Measurements from ENCODE around the gene ADAT3.
"Not testable (repeated sequence)": the region's sequence is repeated elsewhere in the genome, so short reads cannot be mapped to it uniquely, and the experiment has no call there.

ADAT3 gene

GRCh38 chr19:1873524-1874473 lies 31.4 kb upstream of the ADAT3 start:
- DNase-seq (ENCODE audit: insufficient read length, low spot score) (no peak), FAIRE-seq (no peak)
- no peak for TF ChIP-seq POLR2A (IDR thresholded peaks at IDR 0.05; ENCODE audit: low read depth, low read length)

- no peak for FAIRE-seq
Measured at GRCh38 chr19:1874554-1875185, 30.5 kb upstream of the ADAT3 start.

GRCh38 chr19:1875265-1875645 lies 29.9 kb upstream of the ADAT3 start:
- FAIRE-seq; DNase-seq (ENCODE audit: insufficient read length, low spot score): not testable (repeated sequence)

More at GRCh38 chr19:1874554-1875185, 30.5 kb upstream of the ADAT3 start:
- no peak for TF ChIP-seq POLR2A (IDR thresholded peaks at IDR 0.05; ENCODE audit: low read depth, low read length)
- no peak for DNase-seq (ENCODE audit: insufficient read length, low spot score)

GRCh38 chr19:1875646-1876495 lies 29.3 kb upstream of the ADAT3 start:
- DNase-seq (ENCODE audit: insufficient read length, low spot score) (peak; percentile 89), FAIRE-seq (peak; percentile 66)
- TF ChIP-seq POLR2A (IDR thresholded peaks at IDR 0.05; ENCODE audit: low read depth, low read length), result peak; percentile 92

GRCh38 chr19:1876496-1877279 lies 28.5 kb upstream of the ADAT3 start:
- DNase-seq (ENCODE audit: insufficient read length, low spot score); FAIRE-seq: not testable (repeated sequence)

GRCh38 chr19:1877280-1877660 lies 27.9 kb upstream of the ADAT3 start:
- FAIRE-seq; DNase-seq (ENCODE audit: insufficient read length, low spot score): not testable (repeated sequence)

- not testable (repeated sequence) for DNase-seq (ENCODE audit: insufficient read length, low spot score); FAIRE-seq
Measured at GRCh38 chr19:1878583-1878982, 26.6 kb upstream of the ADAT3 start.

- FAIRE-seq; DNase-seq (ENCODE audit: insufficient read length, low spot score): not testable (repeated sequence)
Measured at GRCh38 chr19:1879982-1880381, 25.2 kb upstream of the ADAT3 start.

GRCh38 chr19:1880611-1881392 lies 24.4 kb upstream of the ADAT3 start:
- DNase-seq (ENCODE audit: insufficient read length, low spot score) (no peak), FAIRE-seq (no peak)
- no peak for TF ChIP-seq POLR2A (IDR thresholded peaks at IDR 0.05; ENCODE audit: low read depth, low read length)

- not testable (repeated sequence) for FAIRE-seq
Measured at GRCh38 chr19:1881393-1882088, 23.7 kb upstream of the ADAT3 start.

GRCh38 chr19:1882089-1882785 lies 23.0 kb upstream of the ADAT3 start:
- no peak for FAIRE-seq
- DNase-seq (ENCODE audit: insufficient read length, low spot score), result no peak
- TF ChIP-seq POLR2A (IDR thresholded peaks at IDR 0.05; ENCODE audit: low read depth, low read length), result no peak

More at GRCh38 chr19:1881393-1882088, 23.7 kb upstream of the ADAT3 start:
- DNase-seq (ENCODE audit: insufficient read length, low spot score), result not testable (repeated sequence)
